Heart right ventricle (tissue), 16 donors: Measurements from ENCODE around the gene SIX3. TPM values are rescaled to one million over a fixed set of nuclear protein-coding genes. Genes with fewer than 3 reads are reported as not detected.

Experiments used
- ATAC-seq, 8 donors: fragments of 200-7000 bp; cut with Tn5 transposase; one replicate each; pipeline ENCODE4 v1.9.1; 2020; ENCODE audit warnings: mild to moderate bottlenecking in 8 of 8, moderate library complexity in 8 of 8, moderate number of reproducible peaks in 1 of 8
- DNase-seq, 2 donors: peaks; one replicate each; pipeline ENCODE4 v3.0.0-alpha.2; 2020
- H3K27ac ChIP-seq, 10 donors: fragments of 200-600 bp; sonication (generic) in 2 of 10; one replicate each; pipeline versions ENCODE4 v1.5.0 to v1.8.0; 2020 to 2022; ENCODE audit warnings: mild to moderate bottlenecking in 3 of 10
- H3K27me3 ChIP-seq, 7 donors: fragments of 200-600 bp; one replicate each; pipeline ENCODE4 v1.8.0; 2021 to 2022; ENCODE audit warnings: mild to moderate bottlenecking in 2 of 7
- H3K36me3 ChIP-seq, 9 donors: fragments of 200-600 bp; sonication (generic) in 1 of 9; one replicate each; pipeline versions ENCODE4 v1.5.0 to v1.8.0; 2020 to 2022; ENCODE audit warnings: mild to moderate bottlenecking in 2 of 9
- H3K4me1 ChIP-seq, 9 donors: fragments of 200-600 bp; sonication (generic) in 1 of 9; one replicate each; pipeline versions ENCODE4 v1.5.0 to v1.8.0; 2020 to 2022; ENCODE audit warnings: mild to moderate bottlenecking in 4 of 9
- H3K4me3 ChIP-seq, 10 donors: fragments of 200-600 bp; sonication (generic) in 2 of 10; one replicate each; pipeline versions ENCODE4 v1.5.0 to v1.8.0; 2020 to 2022; ENCODE audit warnings: mild to moderate bottlenecking in 7 of 10, moderate library complexity in 2 of 10
- H3K9me3 ChIP-seq, 11 donors: fragments of 200-600 bp in 10 of 11; sonication (generic) in 2 of 11; one replicate each; pipeline versions ENCODE4 v1.5.0 to v1.8.0; 2013 to 2022; ENCODE audit warnings: mild to moderate bottlenecking in 2 of 11, control low read depth in 1 of 11, moderate library complexity in 1 of 11
- WGBS, 2 donors: extraction: QIAGEN DNeasy Blood & Tissue Kit; methylation state at CpG; one replicate each; pipeline ENCODE4 v1.1.7; 2013; ENCODE audit warnings: inconsistent platforms in 1 of 2; 5-methylcytosine and 5-hydroxymethylcytosine counted together
- intact Hi-C, 10 donors: fragments of 100-400 bp; cut with DNase I; formaldehyde crosslinking; loops; one replicate each; pipeline versions ENCODE4 v1.11.1 to v1.14.2; 2022
- polyA plus RNA-seq, 2 donors: library from polyadenylated mRNA; stranded (reverse); fragments of 200-250 nt; gene quantifications; one replicate each; pipeline ENCODE4 v1.2.3, GENCODE V29; 2013
- total RNA-seq, 10 donors: library from RNA; stranded (reverse); fragmentation: NEBNext Ultra II Directional in 3 of 10; extraction: Animal tissue kit (Norgen Biotek cat#: 25700) in 3 of 10; gene quantifications; one replicate each; pipeline versions ENCODE4 v1.2.1 to v1.2.4, GENCODE V29; 2021 to 2023
- TF ChIP-seq, protein P1 (sequence below), 9 donors: fragments of 200-600 bp; sonication (generic) in 2 of 9; IDR thresholded peaks; one replicate each; pipeline versions ENCODE4 v1.5.0 to v1.8.0; 2021 to 2022; ENCODE audit warnings: antibody characterized with exemption in 9 of 9, mild to moderate bottlenecking in 5 of 9, moderate library complexity in 1 of 9
- donor health status: Arrhythmogenic right ventricular cardiomyopathy.
- donor health status: ischemic (EF 13 %, LVEDD 7.1; RV severe dilation, severe dysfunction).
- donor health status: healthy with polysubstance abuse.
- donor health status: DM: no; HTN: yes; CAD: no.
- donor health status: DM: no; HTN: no; CAD: no.
- donor health status: ischemic (EF 25% LVEDD 6.9; RV normal size, moderate dysfunction).
- donor health status: ischemic (EF 25% LVEDD 5.7; RV mildly dilated, moderate dysfunction).
- donor health status: healthy.
- donor health status: DM: yes; HTN: yes; CAD: no.
- donor health status: Ischemic cardiomyopathy.
- donor health status: ischemic (EF 35%, LVEDD 5.7; RV mildly dilated, moderate dysfunction).
- donor health status: nonischemic (EF 11% LVEDD 7.7; RV severe dilation, severe dysfunction).
- donor health status: DM: yes; HTN: yes; CAD: no.
- donor health status: PGD.
- donor health status: ischemic (EF 29% LVEDD 5.4; RV normal size, mild dysfunction).
- donor health status: nonischemic (EF 23%, LVEDD 6.1; RV moderate dilation, normal function).

The SIX3 gene
- total and polyA plus RNA-seq, 12 donors, result not detected

DNA sequence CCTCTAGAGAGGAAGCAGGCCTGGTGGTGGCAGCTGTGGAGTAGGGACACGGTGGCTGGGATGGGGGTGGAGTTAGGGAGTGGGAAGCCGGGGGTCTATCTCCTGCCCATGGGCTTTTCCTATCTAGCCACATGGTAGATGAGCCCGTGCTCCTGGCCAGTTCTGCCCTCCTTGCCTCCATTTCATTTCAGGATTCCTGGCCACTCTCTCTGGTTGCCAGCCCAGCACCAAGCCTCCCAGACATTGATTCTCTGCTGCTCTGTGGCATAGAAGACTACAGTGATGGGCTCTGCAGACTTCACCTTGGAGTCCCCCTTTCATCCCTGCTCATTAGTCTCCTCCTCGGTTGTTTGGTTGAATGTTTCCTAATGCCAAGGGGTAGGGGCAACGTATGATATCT lies 19.4 kb downstream of the SIX3 start:
- no peak overlapping the region for H3K27ac ChIP-seq
- WGBS, 2 donors, result 79 to 85% methylated on average over 5 of the region's 5 CpGs
- peaks cover 0 to 94% (median 69%) of the 10 kb centered on the region in 7 donors for H3K27me3 ChIP-seq
- ATAC-seq (no peak), DNase-seq (no peak)
- no peaks in the 10 kb centered on the region for H3K36me3 ChIP-seq
- intact Hi-C loops, result loop anchor here in 2 of 10 donors (5.0 to 10.0 kb wide), 2 partner anchors 479 to 916 kb away; no protein-coding TSS in a partner anchor
- no peak overlapping the region for H3K4me3 ChIP-seq
- peaks cover 0 to 12% (median 0%) of the 10 kb centered on the region in 9 donors for H3K4me1 ChIP-seq
- H3K9me3 ChIP-seq, result no peaks in the 10 kb centered on the region
- TF ChIP-seq, protein P1, sequence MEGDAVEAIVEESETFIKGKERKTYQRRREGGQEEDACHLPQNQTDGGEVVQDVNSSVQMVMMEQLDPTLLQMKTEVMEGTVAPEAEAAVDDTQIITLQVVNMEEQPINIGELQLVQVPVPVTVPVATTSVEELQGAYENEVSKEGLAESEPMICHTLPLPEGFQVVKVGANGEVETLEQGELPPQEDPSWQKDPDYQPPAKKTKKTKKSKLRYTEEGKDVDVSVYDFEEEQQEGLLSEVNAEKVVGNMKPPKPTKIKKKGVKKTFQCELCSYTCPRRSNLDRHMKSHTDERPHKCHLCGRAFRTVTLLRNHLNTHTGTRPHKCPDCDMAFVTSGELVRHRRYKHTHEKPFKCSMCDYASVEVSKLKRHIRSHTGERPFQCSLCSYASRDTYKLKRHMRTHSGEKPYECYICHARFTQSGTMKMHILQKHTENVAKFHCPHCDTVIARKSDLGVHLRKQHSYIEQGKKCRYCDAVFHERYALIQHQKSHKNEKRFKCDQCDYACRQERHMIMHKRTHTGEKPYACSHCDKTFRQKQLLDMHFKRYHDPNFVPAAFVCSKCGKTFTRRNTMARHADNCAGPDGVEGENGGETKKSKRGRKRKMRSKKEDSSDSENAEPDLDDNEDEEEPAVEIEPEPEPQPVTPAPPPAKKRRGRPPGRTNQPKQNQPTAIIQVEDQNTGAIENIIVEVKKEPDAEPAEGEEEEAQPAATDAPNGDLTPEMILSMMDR (IDR thresholded peaks at IDR 0.05), result no peak

DNA sequence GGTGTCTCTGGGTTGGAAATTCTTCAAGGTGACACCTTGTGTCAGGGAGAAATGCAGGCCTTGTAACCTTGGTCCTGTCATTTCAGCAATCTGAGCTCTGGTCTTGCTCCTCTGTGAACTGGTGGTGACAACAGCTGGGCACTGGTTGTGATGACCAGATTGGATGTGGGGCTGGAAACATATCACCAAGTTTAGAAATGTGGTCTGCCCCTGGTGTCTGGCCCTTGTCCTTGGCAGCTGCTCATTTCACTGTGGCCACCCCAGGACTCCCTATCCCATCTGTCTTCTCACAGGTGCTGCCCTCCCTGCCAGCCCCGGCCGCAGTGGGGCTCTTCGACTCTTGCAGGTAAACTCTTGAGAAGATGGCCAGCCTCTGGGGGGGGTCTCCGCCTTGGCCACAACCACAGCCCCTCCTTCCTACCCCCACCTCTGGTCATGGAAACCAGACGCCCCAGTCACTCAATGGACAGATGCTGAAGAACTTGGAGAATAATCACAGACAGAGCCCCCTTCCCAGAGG lies 20.7 kb downstream of the SIX3 start:
- TF ChIP-seq, protein P1 (IDR thresholded peaks at IDR 0.05), result no peak
- no peaks in the 10 kb centered on the region for H3K9me3 ChIP-seq
- 87 to 88% methylated on average over 5 of the region's 5 CpGs for WGBS, 2 donors
- no peaks in the 10 kb centered on the region for H3K36me3 ChIP-seq
- DNase-seq (no peak), ATAC-seq (no peak)
- H3K27me3 ChIP-seq, result peaks cover 0 to 89% (median 67%) of the 10 kb centered on the region in 7 donors
- H3K27ac ChIP-seq, result no peak overlapping the region
- H3K4me1 ChIP-seq, result peaks cover 0 to 11% (median 0%) of the 10 kb centered on the region in 9 donors
- intact Hi-C loops, result loop anchor here in 2 of 10 donors (5.0 to 10.0 kb wide), 2 partner anchors 480 to 917 kb away; no protein-coding TSS in a partner anchor
- no peak overlapping the region for H3K4me3 ChIP-seq

- Histone ChIP-seq H3K4me3 (no peak overlapping the region), H3K36me3 (no peaks in the 10 kb centered on the region), H3K4me1 (peaks cover 0 to 11% (median 0%) of the 10 kb centered on the region in 9 donors), H3K27ac (no peak overlapping the region), H3K9me3 (no peaks in the 10 kb centered on the region), H3K27me3 (peaks cover 0 to 67% (median 46%) of the 10 kb centered on the region in 7 donors)
- TF ChIP-seq, protein P1 (IDR thresholded peaks at IDR 0.05), result peak in 2 of 9 donors; percentile 6 to 21
- DNase-seq (no peak), ATAC-seq (no peak)
- WGBS, 2 donors, result 15 to 17% methylated on average over 16 of the region's 16 CpGs
- intact Hi-C loops, result loop anchor here in 3 of 10 donors (5.0 to 10.0 kb wide), 3 partner anchors 482 to 1668 kb away; no protein-coding TSS in a partner anchor
Observed at GRCh38 chr2:44964752-44965236, 23.3 kb downstream of the SIX3 start.

- Histone ChIP-seq H3K4me1 (peaks cover 0 to 11% (median 0%) of the 10 kb centered on the region in 9 donors), H3K4me3 (no peak overlapping the region), H3K36me3 (no peaks in the 10 kb centered on the region), H3K27me3 (peaks cover 0 to 63% (median 51%) of the 10 kb centered on the region in 7 donors), H3K27ac (no peak overlapping the region), H3K9me3 (no peaks in the 10 kb centered on the region)
- WGBS, 2 donors, result 90 to 94% methylated on average over 2 of the region's 2 CpGs
- TF ChIP-seq, protein P1 (IDR thresholded peaks at IDR 0.05), result no peak
- intact Hi-C loops, result loop anchor here in 2 of 10 donors (5.0 to 10.0 kb wide), 2 partner anchors 921 to 1667 kb away; no protein-coding TSS in a partner anchor
- DNase-seq (no peak), ATAC-seq (no peak)
Observed at GRCh38 chr2:44965684-44966083, 24.2 kb downstream of the SIX3 start.
